Muscle of leg (tissue), 16 donors: ENCODE data around the gene NPSR1. TPM values are rescaled to one million over a fixed set of nuclear protein-coding genes. Genes with fewer than 3 reads are reported as not detected.
"Not testable (repeated sequence)": the region's sequence is repeated elsewhere in the genome, so short reads cannot be mapped to it uniquely, and the experiment has no call there.

Source experiments
- DNase-seq: peaks from one replicate; pipeline ENCODE4 v3.0.0; 2013
- H3K27ac ChIP-seq: one replicate; pipeline ENCODE4 v1.5.1; 2013; ENCODE audit warnings: mild to moderate bottlenecking, low read length, control low read depth
- H3K27me3 ChIP-seq: one replicate; pipeline ENCODE4 v1.6.1; 2013; ENCODE audit warnings: low read length; ENCODE audit not compliant: control insufficient read depth, insufficient read depth
- H3K36me3 ChIP-seq: one replicate; pipeline ENCODE4 v1.6.1; 2013; ENCODE audit warnings: low read length; ENCODE audit not compliant: control insufficient read depth, insufficient read depth
- H3K4me1 ChIP-seq: one replicate; pipeline ENCODE4 v1.6.1; 2013; ENCODE audit warnings: low read length; ENCODE audit not compliant: control insufficient read depth, insufficient read depth
- H3K4me3 ChIP-seq: one replicate; pipeline ENCODE4 v1.5.1; 2013; ENCODE audit warnings: low read length, control low read depth
- H3K9me3 ChIP-seq: replicated peaks from 2 replicates; pipeline ENCODE4 v1.6.1; 2013; ENCODE audit warnings: low read depth, low read length; ENCODE audit not compliant: control insufficient read depth
- WGBS: methylation state at CpG from one replicate; pipeline ENCODE4 v1.1.5; 2013; ENCODE audit warnings: missing lambda C conversion rate; ENCODE audit not compliant: insufficient coverage; 5-methylcytosine and 5-hydroxymethylcytosine counted together
- long read RNA-seq, 11 donors: transcript quantifications; one replicate each; lab custom pipeline, GENCODE V29; 2026
- polyA plus RNA-seq, 8 donors: library from polyadenylated mRNA; unstranded; fragments of 120-200 nt; gene quantifications; one replicate each; pipeline versions ENCODE4 v1.2.1 to v1.2.3, GENCODE V29; 2013; ENCODE audit warnings: inconsistent platforms in 1 of 8, low replicate concordance in 1 of 8; ENCODE audit not compliant: insufficient read length in 8 of 8, insufficient read depth in 1 of 8
- total RNA-seq: library from RNA; stranded (reverse); fragments of 120-200 nt; gene quantifications from one replicate; pipeline ENCODE4 v1.2.4, GENCODE V29; 2013

The NPSR1 gene
- total RNA-seq (0.31 TPM), polyA plus RNA-seq (1 to 10 TPM in 6 of 8 donors, under 1 TPM in 2; 0.10 to 3.0 (median 1.9) TPM)
- long read RNA-seq, donor 1 = 0 reads
- long read RNA-seq, donor 2 = 0 reads
- long read RNA-seq, donor 3 = 0 reads
- long read RNA-seq, donor 4 = 0 reads
- long read RNA-seq, donor 5, partial matches to known transcripts = 0 of 2 reads
- long read RNA-seq, donor 5, other reads (novel, unspliced or antisense) = 0 of 2 reads
- long read RNA-seq, donor 6 = 0 reads
- long read RNA-seq, donor 7, partial matches to known transcripts = 0 of 1 reads
- long read RNA-seq, donor 7, other reads (novel, unspliced or antisense) = 0 of 1 reads
- long read RNA-seq, donor 8 = 0 reads
- long read RNA-seq, donor 9 = 0 reads
- long read RNA-seq, donor 10 = 0 reads
- long read RNA-seq, donor 11 = 0 reads

DNA sequence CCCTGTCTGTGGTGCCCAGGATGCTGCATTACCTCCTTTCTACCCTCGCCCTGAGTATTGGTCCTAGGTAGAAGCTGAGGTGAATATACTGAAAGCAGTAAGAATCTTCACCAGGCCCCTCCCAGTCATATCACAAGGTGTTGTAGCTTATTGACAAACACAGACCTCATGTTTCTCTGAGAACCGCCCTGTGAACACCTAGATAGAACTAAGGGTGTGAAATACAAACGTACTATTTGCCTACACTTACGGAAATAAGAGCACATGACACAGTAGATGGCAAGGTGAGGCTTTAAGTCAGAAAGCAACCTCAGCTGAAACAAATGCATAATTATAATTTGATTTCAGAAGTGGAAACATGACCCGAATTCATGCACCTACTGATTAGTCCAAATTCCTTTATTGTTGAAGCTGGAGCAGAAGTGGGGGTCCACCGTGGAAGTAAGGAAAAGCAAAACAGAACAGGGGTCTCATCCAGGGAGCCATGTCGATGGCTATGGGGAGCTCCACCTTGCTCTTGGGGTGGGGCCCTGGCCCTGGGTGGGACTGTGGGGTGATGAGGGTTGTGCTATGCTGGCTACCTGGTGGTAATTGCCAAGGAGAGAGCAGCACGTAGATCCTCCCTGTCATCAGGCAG, at the start of gene NPSR1:
NPSR1 (plus strand) TSS at position 587 of the 637 bp plus-strand sequence. CDS start 195 bp downstream, outside the sequence.
- H3K4me1 ChIP-seq = peaks cover 3% of the 10 kb centered on the region
- H3K36me3 ChIP-seq = no peaks in the 10 kb centered on the region
- no peak within 1 kb of the TSS for H3K27ac ChIP-seq
- no peak for DNase-seq
- no peaks in the 10 kb centered on the region for H3K27me3 ChIP-seq
- H3K4me3 ChIP-seq = no peak within 1 kb of the TSS
- H3K9me3 ChIP-seq = no peaks in the 10 kb centered on the region
- WGBS = 93% methylated on average over 3 of the region's 8 CpGs

- H3K4me3 ChIP-seq = no peak overlapping the region
- H3K36me3 ChIP-seq = no peaks in the 10 kb centered on the region
- no peaks in the 10 kb centered on the region for H3K9me3 ChIP-seq
- DNase-seq = peak; percentile 24
- H3K27ac ChIP-seq = no peak overlapping the region
- H3K4me1 ChIP-seq = no peaks in the 10 kb centered on the region
- no peaks in the 10 kb centered on the region for H3K27me3 ChIP-seq
- 71% methylated on average over 1 of the region's 2 CpGs for WGBS
These were observed 45.4 kb upstream of the NPSR1 start for GRCh38 chr7:34612661-34613060.

DNA sequence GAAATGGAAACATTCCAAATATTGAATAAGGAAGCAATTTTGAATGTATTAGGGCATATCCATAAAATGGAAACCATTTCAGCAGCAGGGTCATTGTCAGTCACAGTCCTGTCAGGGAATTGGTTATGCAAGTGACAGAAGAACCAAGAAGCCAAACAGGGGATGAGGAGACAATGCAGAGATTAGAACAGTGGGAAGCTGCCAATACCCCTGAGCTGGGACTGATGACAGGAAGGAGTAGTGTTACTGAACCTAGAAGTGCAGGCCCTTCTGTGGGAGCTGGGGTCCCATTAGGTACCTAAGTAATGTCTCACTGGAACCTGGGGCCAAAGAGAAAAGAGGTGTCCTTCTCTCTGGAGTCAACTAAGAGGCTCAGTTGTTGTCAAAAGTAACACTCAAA, 37.6 kb upstream of the NPSR1 start:
- H3K9me3 ChIP-seq = no peaks in the 10 kb centered on the region
- H3K27me3 ChIP-seq = no peaks in the 10 kb centered on the region
- H3K4me1 ChIP-seq = no peaks in the 10 kb centered on the region
- no peaks in the 10 kb centered on the region for H3K36me3 ChIP-seq
- H3K4me3 ChIP-seq = no peak overlapping the region
- no peak overlapping the region for H3K27ac ChIP-seq
- DNase-seq = no peak

- H3K9me3 ChIP-seq = no peaks in the 10 kb centered on the region
- no peaks in the 10 kb centered on the region for H3K4me1 ChIP-seq
- H3K4me3 ChIP-seq = no peak overlapping the region
- DNase-seq = no peak
- no peaks in the 10 kb centered on the region for H3K27me3 ChIP-seq
- no peaks in the 10 kb centered on the region for H3K36me3 ChIP-seq
- 71% methylated on average over 1 of the region's 2 CpGs for WGBS
- no peak overlapping the region for H3K27ac ChIP-seq
These were observed 35.8 kb upstream of the NPSR1 start for GRCh38 chr7:34622182-34622581.

DNA sequence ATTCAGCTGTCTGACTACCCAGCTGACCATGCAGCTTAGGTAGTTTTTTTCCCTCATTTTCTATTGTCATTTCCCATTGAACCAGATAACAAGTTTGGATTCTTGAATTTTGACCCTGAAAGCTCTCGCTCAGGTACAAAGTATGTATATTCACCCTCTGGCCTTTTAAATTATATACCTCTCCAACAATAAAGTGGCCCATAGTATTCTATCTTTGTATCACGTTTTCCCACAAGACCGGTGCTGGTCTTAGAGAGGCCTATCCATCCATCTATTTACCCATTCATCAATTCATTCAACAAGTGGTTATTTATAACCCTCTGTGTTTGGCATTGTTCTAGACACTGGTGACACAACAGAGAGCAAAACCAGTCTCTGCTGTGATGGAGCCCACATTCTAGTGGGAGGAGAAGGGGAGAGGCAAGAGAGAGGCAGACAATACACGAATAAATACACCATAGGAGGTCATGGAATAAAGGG, 35.2 kb upstream of the NPSR1 start:
- Histone ChIP-seq H3K4me3 (no peak overlapping the region), H3K27me3 (no peaks in the 10 kb centered on the region), H3K27ac (no peak overlapping the region), H3K4me1 (no peaks in the 10 kb centered on the region), H3K36me3 (no peaks in the 10 kb centered on the region), H3K9me3 (no peaks in the 10 kb centered on the region)
- no peak for DNase-seq
- WGBS = 86% methylated on average over 2 of the region's 4 CpGs

- DNase-seq, H3K4me1 ChIP-seq, H3K4me3 ChIP-seq, H3K36me3 ChIP-seq, H3K27me3 ChIP-seq, H3K27ac ChIP-seq, H3K9me3 ChIP-seq: not testable (repeated sequence)
- 80% methylated on average over 3 of the region's 4 CpGs for WGBS
These were observed 29.4 kb upstream of the NPSR1 start for GRCh38 chr7:34628618-34629017.

GRCh38 chr7:34652809-34653208, 5.2 kb upstream of the NPSR1 start:
- no peak overlapping the region for H3K4me3 ChIP-seq
- DNase-seq = no peak
- H3K36me3 ChIP-seq = no peaks in the 10 kb centered on the region
- H3K27ac ChIP-seq = no peak overlapping the region
- H3K9me3 ChIP-seq = no peaks in the 10 kb centered on the region
- no peaks in the 10 kb centered on the region for H3K27me3 ChIP-seq
- H3K4me1 ChIP-seq = no peaks in the 10 kb centered on the region
- WGBS = 69% methylated on average over 4 of the region's 4 CpGs

GRCh38 chr7:34653787-34654186, 4.2 kb upstream of the NPSR1 start:
- H3K9me3 ChIP-seq = no peaks in the 10 kb centered on the region
- no peak for DNase-seq
- H3K4me3 ChIP-seq = no peak overlapping the region
- H3K27ac ChIP-seq = no peak overlapping the region
- H3K36me3 ChIP-seq = no peaks in the 10 kb centered on the region
- H3K4me1 ChIP-seq = no peaks in the 10 kb centered on the region
- no peaks in the 10 kb centered on the region for H3K27me3 ChIP-seq
- WGBS = no CpG with 5 or more reads among the region's 1 CpG

DNA sequence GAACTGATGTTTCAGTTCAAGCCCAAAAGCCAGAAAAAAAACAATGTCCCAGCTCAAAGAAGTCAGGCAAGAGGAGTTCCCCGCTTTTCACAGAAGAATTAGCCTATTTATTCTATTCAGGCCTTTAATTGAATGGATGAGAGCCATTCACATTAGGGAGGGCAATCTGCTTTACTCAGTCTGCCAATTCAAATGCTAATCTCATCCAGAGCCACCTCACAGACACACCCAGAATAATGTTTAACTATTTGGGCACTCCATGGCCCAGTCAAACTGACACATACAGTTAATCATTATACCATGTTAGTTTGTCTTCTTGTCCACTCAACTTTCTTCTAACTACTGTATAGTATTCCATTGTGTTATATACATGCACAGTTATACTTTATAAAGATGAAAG, 2.6 kb upstream of the NPSR1 start:
- H3K4me3 ChIP-seq = no peak overlapping the region
- H3K4me1 ChIP-seq = peaks cover 3% of the 10 kb centered on the region
- DNase-seq = no peak
- no peaks in the 10 kb centered on the region for H3K36me3 ChIP-seq
- H3K27me3 ChIP-seq = no peaks in the 10 kb centered on the region
- no CpG with 5 or more reads among the region's 1 CpG for WGBS
- H3K9me3 ChIP-seq = no peaks in the 10 kb centered on the region
- H3K27ac ChIP-seq = no peak overlapping the region

DNA sequence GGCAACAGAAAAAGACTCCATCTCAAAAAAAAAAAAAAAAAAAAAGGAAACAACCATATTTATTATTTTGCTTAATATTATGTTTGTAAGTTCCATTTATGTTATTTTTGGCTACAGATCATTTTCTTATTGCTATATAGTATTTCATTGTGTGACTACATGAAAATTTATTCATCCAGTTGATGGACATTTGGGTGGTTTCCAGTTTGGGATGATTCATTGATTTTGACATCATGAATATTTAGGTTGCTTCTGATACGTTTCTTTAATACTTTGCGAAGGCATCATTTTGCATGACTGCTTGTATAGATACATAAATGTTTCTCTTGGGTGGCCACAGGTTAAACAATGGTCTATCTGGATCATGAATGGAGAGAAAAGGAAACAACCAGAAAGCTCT, 2.0 kb upstream of the NPSR1 start:
- Histone ChIP-seq H3K36me3 (no peaks in the 10 kb centered on the region), H3K4me3 (no peak overlapping the region), H3K9me3 (no peaks in the 10 kb centered on the region), H3K27me3 (no peaks in the 10 kb centered on the region), H3K4me1 (peaks cover 3% of the 10 kb centered on the region), H3K27ac (no peak overlapping the region)
- no CpG with 5 or more reads among the region's 2 CpGs for WGBS
- no peak for DNase-seq
